GM18526 (cell line): ENCODE measurements around the gene DACH1.

Experiments
- POLR2A ChIP-seq: IDR thresholded peaks from 3 replicates; pipeline ENCODE4 v1.6.1; 2011; ENCODE audit not compliant: insufficient read length; ENCODE audit errors: extremely low read depth

The DACH1 gene

GRCh38 chr13:71417205-71417604 is 449.8 kb downstream of the DACH1 start:
- no peak for TF ChIP-seq POLR2A

- no peak for TF ChIP-seq POLR2A
Measured at GRCh38 chr13:71412231-71412630, 454.8 kb downstream of the DACH1 start.

GRCh38 chr13:71408416-71408815 is 458.6 kb downstream of the DACH1 start:
- no peak for TF ChIP-seq POLR2A

GRCh38 chr13:71399631-71400215 is 467.3 kb downstream of the DACH1 start:
- TF ChIP-seq POLR2A, result no peak

GRCh38 chr13:71396149-71396548 is 470.9 kb downstream of the DACH1 start:
- TF ChIP-seq POLR2A, result no peak

GRCh38 chr13:71395053-71395452 is 472.0 kb downstream of the DACH1 start:
- no peak for TF ChIP-seq POLR2A

- no peak for TF ChIP-seq POLR2A
Measured at GRCh38 chr13:71394176-71394575, 472.8 kb downstream of the DACH1 start.
